ENCODE measurements around the gene CD5L. TPM values are rescaled to one million over a fixed set of nuclear protein-coding genes. Genes with fewer than 3 reads are reported as not detected.

Gene CD5L
- total and polyA plus RNA-seq, 10 donors = 16.8 to 892 (median 373) TPM

- Histone ChIP-seq H3K36me3 (no peaks in the 10 kb centered on the region), H3K27me3 (replicated peaks in 1 of 7) (no peaks in the 10 kb centered on the region), H3K4me1 (peaks cover 0 to 26% (median 6%) of the 10 kb centered on the region in 6 donors), H3K27ac (peak within 1 kb of the TSS in 7 of 8 donors; percentile 51 to 85 (median 81)), H3K4me3 (peak within 1 kb of the TSS; percentile 10 to 64 (median 35)), H3K9me3 (peaks cover 0 to 5% (median 0%) of the 10 kb centered on the region in 8 donors)
- 18 to 42% (median 31%) methylated on average over 3 of the region's 3 CpGs for WGBS, 5 donors
- TF ChIP-seq POLR2AphosphoS5 (IDR thresholded peaks at IDR 0.05) (peak in 2 of 3 donors; percentile 69 to 86), CTCF (IDR thresholded peaks at IDR 0.05 in 8 of 11, conservative IDR thresholded peaks at IDR 0.05 in 3 of 11) (no peak), POLR2A (IDR thresholded peaks at IDR 0.05) (peak in 2 of 3 donors; percentile 18 to 48)
- DNase-seq = no peak
- intact Hi-C loops (cut with DNase I; ENCODE audit: low total_unique reads) = no loop called here
These were observed 21.7 kb downstream of the CD5L start, which contains the start of gene FCRL1 for GRCh38 chr1:157819896-157820295. Gene FCRL1, minus strand, starts transcription at chr1:157820120. Its CDS starts 83 bp downstream, at chr1:157820037.

- Histone ChIP-seq H3K27me3 (replicated peaks in 1 of 7) (no peaks in the 10 kb centered on the region), H3K27ac (peak overlapping the region in 7 of 8 donors; percentile 51 to 85 (median 81)), H3K4me1 (peaks cover 0 to 26% (median 6%) of the 10 kb centered on the region in 6 donors), H3K9me3 (peaks cover 0 to 12% (median 6%) of the 10 kb centered on the region in 8 donors), H3K4me3 (peak overlapping the region; percentile 10 to 64 (median 35)), H3K36me3 (no peaks in the 10 kb centered on the region)
- 56 to 70% (median 59%) methylated on average over 2 of the region's 2 CpGs for WGBS, 5 donors
- TF ChIP-seq POLR2AphosphoS5 (IDR thresholded peaks at IDR 0.05) (no peak), CTCF (IDR thresholded peaks at IDR 0.05 in 8 of 11, conservative IDR thresholded peaks at IDR 0.05 in 3 of 11) (no peak), POLR2A (IDR thresholded peaks at IDR 0.05) (no peak)
- DNase-seq = no peak
- intact Hi-C loops (cut with DNase I; ENCODE audit: low total_unique reads) = no loop called here
These were observed 22.4 kb downstream of the CD5L start for GRCh38 chr1:157819215-157819614.

GRCh38 chr1:157813269-157813668, 28.3 kb downstream of the CD5L start:
- Histone ChIP-seq H3K36me3 (peaks cover 0 to 4% (median 0%) of the 10 kb centered on the region in 6 donors), H3K4me3 (no peak overlapping the region), H3K27me3 (replicated peaks in 1 of 7) (no peaks in the 10 kb centered on the region), H3K9me3 (peaks cover 0 to 38% (median 28%) of the 10 kb centered on the region in 8 donors), H3K4me1 (peaks cover 0 to 55% (median 16%) of the 10 kb centered on the region in 6 donors), H3K27ac (no peak overlapping the region)
- 82 to 94% (median 88%) methylated on average over 1 of the region's 1 CpG for WGBS, 5 donors
- no peak for DNase-seq
- intact Hi-C loops (cut with DNase I; ENCODE audit: low total_unique reads) = no loop called here
- TF ChIP-seq CTCF (IDR thresholded peaks at IDR 0.05 in 8 of 11, conservative IDR thresholded peaks at IDR 0.05 in 3 of 11) (no peak), POLR2AphosphoS5 (IDR thresholded peaks at IDR 0.05) (no peak), POLR2A (IDR thresholded peaks at IDR 0.05) (no peak)

- peak overlapping the region in 1 of 8 donors; percentile 50 for H3K4me3 ChIP-seq
- TF ChIP-seq POLR2AphosphoS5 (IDR thresholded peaks at IDR 0.05) (peak in 2 of 3 donors; percentile 76 to 84), POLR2A (IDR thresholded peaks at IDR 0.05) (no peak), CTCF (IDR thresholded peaks at IDR 0.05 in 8 of 11, conservative IDR thresholded peaks at IDR 0.05 in 3 of 11) (peak in 1 of 11 experiments; percentile 13)
- H3K4me1 ChIP-seq = peaks cover 4 to 89% (median 37%) of the 10 kb centered on the region in 6 donors
- peaks cover 0 to under 1% (median 0%) of the 10 kb centered on the region in 8 donors for H3K9me3 ChIP-seq
- no peaks in the 10 kb centered on the region for H3K27me3 ChIP-seq (replicated peaks in 1 of 7)
- peak; percentile 89 for DNase-seq
- H3K36me3 ChIP-seq = peaks cover 0 to 36% (median 1%) of the 10 kb centered on the region in 6 donors
- H3K27ac ChIP-seq = peak overlapping the region in 7 of 8 donors; percentile 22 to 83 (median 65)
- intact Hi-C loops (cut with DNase I; ENCODE audit: low total_unique reads) = no loop called here
- 38 to 60% (median 47%) methylated on average over 6 of the region's 6 CpGs for WGBS, 5 donors
These were observed 35.0 kb downstream of the CD5L start for GRCh38 chr1:157806431-157807149.

All from spleen (tissue), 11 donors.